ENCODE data around the gene SLC7A5. TPM values are rescaled to one million over a fixed set of nuclear protein-coding genes. Genes with fewer than 3 reads are reported as not detected.
"Not testable (repeated sequence)": the region's sequence is repeated elsewhere in the genome, so short reads cannot be mapped to it uniquely, and the experiment has no call there.

Gene SLC7A5
- polyA plus RNA-seq, 6 donors from 2014 or later, result 0.56 to 2.2 (median 1.7) TPM

DNA sequence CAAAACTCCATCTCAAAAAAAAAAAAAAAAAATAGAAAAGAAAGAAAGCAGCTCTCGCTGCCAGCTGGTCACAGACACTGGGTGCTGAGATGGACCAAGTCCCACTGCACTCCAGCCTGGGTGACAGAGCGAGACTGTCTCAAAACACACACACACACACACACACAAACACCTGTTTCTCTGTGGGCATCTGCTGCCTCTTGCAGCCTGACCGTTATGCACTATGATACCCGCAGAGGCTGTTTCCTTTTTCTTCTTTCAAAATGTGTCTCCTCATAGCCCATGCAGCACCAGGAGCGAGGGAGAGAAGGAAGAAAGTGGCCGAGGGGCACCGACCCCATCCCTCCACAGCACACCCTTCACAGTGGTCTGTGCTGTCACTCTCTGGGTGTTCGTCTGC, 66.6 kb downstream of the SLC7A5 start:
- Mint-ChIP-seq H3K36me3 (no peaks in the 10 kb centered on the region), H3K4me1 (peaks cover 14 to 35% (median 21%) of the 10 kb centered on the region in 3 donors), H3K27ac (peak overlapping the region in 4 of 6 donors; percentile 33 to 76 (median 53)), H3K4me3 (peak overlapping the region in 1 of 8 donors; percentile 57), H3K27me3 (peaks cover 6 to 18% (median 17%) of the 10 kb centered on the region in 3 donors), H3K9me3 (peaks cover 0 to 2% (median 0%) of the 10 kb centered on the region in 7 donors)
- no peak for DNase-seq
- no peak for ATAC-seq (ENCODE audit: low read depth in 2 of 2)

DNA sequence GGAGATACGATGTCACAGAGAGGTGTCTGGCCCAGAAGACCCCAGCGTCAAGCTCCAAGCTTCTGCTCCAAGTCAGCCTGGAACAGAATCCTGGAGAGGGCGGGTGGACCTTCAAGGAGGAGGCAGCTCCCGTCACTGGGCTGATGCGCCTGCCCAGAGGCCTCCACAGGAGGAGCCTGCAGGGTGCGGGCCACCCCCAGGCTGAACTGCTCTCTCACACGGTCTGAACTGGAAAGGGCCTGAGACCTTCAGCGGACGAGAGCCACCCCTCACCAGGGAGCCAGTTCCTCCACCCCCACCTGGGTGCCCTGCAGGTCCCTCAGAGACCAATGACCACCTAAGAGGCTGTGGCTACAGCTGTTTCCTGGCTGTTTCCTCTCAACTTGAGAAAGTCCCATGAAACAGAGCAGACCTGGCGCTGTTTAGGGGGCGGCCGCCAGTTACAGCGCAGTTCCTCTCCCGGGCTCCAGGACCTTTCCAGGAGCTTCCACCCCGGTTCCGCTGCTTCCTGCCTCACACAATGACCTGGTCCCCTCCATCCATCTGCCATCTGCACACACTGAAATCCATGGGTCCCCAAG, 67.5 kb downstream of the SLC7A5 start:
- no peak overlapping the region for H3K27ac Mint-ChIP-seq
- DNase-seq (no peak), ATAC-seq (ENCODE audit: low read depth in 2 of 2) (no peak)
- peaks cover 6 to 17% (median 16%) of the 10 kb centered on the region in 3 donors for H3K27me3 Mint-ChIP-seq
- peaks cover 0 to 2% (median 0%) of the 10 kb centered on the region in 7 donors for H3K9me3 Mint-ChIP-seq
- H3K36me3 Mint-ChIP-seq, result no peaks in the 10 kb centered on the region
- peaks cover 7 to 26% (median 12%) of the 10 kb centered on the region in 3 donors for H3K4me1 Mint-ChIP-seq
- no peak overlapping the region for H3K4me3 Mint-ChIP-seq

DNA sequence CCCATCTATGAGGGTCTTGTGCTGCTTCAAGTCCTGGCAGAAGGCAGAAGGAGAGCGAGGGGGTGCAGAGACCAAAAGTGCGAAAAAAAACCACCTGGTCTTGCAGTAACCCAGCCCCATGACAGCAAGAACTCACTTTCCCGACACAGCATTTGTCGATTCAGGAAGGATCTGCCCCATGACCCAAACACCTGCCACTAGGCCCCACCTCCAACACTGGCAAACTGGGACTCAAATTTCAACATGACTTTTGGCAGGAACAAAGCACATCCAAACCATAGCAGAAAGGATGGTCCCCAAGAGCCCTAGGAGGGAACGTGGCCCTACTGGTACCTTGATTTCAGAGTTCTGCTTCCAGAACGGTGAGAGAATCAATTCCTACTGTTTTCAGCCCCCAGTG, 68.8 kb downstream of the SLC7A5 start:
- Mint-ChIP-seq H3K4me1 (peaks cover 0 to 16% (median 3%) of the 10 kb centered on the region in 3 donors), H3K36me3 (no peaks in the 10 kb centered on the region), H3K9me3 (peaks cover 0 to 2% (median 0%) of the 10 kb centered on the region in 7 donors), H3K27ac (no peak overlapping the region), H3K4me3 (no peak overlapping the region), H3K27me3 (peaks cover 6 to 12% (median 11%) of the 10 kb centered on the region in 3 donors)
- DNase-seq (no peak), ATAC-seq (ENCODE audit: low read depth in 2 of 2) (no peak)

DNA sequence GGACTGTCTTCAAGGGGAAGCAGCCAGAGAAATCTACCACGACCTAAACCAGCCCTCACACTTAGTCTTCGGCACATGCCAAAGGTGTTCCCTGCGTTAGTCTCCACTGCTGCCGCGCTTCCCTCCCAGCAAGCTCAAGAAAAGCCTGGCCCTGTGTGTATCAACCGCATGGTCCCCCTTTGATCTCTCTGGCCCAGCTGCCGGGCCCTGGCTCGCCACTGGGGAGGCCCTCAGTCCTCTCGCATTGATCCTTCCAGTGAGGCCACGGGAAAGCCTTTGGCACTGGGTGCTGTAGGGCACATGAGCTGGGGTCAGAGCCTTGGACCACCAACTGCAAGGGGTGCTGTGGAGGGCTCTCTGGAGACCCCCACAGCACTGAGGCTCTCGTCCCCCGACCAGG, 74.0 kb downstream of the SLC7A5 start:
- Mint-ChIP-seq H3K4me1 (no peaks in the 10 kb centered on the region), H3K36me3 (no peaks in the 10 kb centered on the region), H3K4me3 (no peak overlapping the region), H3K27me3 (peaks cover 0 to 6% (median 0%) of the 10 kb centered on the region in 3 donors), H3K9me3 (peaks cover 0 to 2% (median 0%) of the 10 kb centered on the region in 7 donors), H3K27ac (no peak overlapping the region)
- no peak for DNase-seq
- no peak for ATAC-seq (ENCODE audit: low read depth in 2 of 2)

DNA sequence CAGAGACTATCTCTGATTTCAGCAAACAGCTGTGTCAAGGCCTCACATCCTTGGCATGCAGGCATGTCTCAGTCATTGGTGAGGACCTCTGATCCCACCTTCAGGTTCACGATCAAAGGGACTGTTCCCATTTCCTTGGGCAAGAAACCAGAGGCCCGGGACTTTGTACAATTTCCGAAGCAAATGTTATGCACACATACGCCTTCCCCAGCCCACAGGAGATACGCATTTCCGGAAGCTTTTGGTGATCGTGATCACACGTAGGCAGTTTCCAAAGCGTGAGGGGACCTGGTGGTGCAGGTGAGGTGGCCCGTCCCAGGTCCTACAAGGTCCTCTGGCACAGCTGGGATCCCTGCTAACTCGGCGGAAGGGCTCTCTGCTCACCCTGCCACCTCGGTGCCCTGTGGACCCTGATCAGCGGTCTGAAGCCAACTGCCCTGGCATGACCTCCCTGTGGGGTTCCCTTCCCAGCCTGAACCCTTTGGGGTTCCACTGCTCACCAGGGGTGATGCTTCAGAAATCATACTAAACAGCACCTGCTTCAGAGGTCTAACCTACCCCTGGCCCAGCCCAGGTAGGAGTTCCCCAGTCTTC, 74.7 kb downstream of the SLC7A5 start:
- no peaks in the 10 kb centered on the region for H3K36me3 Mint-ChIP-seq
- H3K4me1 Mint-ChIP-seq, result no peaks in the 10 kb centered on the region
- H3K27me3 Mint-ChIP-seq, result peaks cover 0 to 6% (median 0%) of the 10 kb centered on the region in 3 donors
- H3K27ac Mint-ChIP-seq, result no peak overlapping the region
- DNase-seq, result no peak
- no peak for ATAC-seq (ENCODE audit: low read depth in 2 of 2)
- H3K9me3 Mint-ChIP-seq, result peaks cover 0 to 2% (median 0%) of the 10 kb centered on the region in 7 donors
- peak overlapping the region in 1 of 8 donors; percentile 29 for H3K4me3 Mint-ChIP-seq

DNA sequence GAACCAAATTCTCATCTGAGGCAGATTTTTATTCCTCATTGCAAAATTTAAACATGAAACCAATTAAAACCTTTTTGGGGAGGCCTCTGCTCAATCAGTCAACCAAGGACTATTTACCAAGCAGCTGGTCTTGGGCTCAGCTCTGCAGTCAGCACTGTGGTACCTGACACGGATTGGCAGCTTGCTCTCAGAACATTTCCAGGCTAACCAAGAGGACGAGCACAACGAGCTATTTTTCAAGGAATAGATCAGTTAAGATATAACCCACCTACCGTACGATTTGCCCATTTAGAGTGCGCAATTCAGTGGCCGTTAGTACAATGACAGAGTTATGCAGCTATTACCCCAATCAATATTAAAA, 77.1 kb downstream of the SLC7A5 start:
- no peak overlapping the region for H3K27ac Mint-ChIP-seq
- no peaks in the 10 kb centered on the region for H3K4me1 Mint-ChIP-seq
- H3K4me3 Mint-ChIP-seq, result no peak overlapping the region
- DNase-seq, result no peak
- ATAC-seq (ENCODE audit: low read depth in 2 of 2), result no peak
- no peaks in the 10 kb centered on the region for H3K27me3 Mint-ChIP-seq
- H3K36me3 Mint-ChIP-seq, result no peaks in the 10 kb centered on the region
- no peaks in the 10 kb centered on the region for H3K9me3 Mint-ChIP-seq

DNA sequence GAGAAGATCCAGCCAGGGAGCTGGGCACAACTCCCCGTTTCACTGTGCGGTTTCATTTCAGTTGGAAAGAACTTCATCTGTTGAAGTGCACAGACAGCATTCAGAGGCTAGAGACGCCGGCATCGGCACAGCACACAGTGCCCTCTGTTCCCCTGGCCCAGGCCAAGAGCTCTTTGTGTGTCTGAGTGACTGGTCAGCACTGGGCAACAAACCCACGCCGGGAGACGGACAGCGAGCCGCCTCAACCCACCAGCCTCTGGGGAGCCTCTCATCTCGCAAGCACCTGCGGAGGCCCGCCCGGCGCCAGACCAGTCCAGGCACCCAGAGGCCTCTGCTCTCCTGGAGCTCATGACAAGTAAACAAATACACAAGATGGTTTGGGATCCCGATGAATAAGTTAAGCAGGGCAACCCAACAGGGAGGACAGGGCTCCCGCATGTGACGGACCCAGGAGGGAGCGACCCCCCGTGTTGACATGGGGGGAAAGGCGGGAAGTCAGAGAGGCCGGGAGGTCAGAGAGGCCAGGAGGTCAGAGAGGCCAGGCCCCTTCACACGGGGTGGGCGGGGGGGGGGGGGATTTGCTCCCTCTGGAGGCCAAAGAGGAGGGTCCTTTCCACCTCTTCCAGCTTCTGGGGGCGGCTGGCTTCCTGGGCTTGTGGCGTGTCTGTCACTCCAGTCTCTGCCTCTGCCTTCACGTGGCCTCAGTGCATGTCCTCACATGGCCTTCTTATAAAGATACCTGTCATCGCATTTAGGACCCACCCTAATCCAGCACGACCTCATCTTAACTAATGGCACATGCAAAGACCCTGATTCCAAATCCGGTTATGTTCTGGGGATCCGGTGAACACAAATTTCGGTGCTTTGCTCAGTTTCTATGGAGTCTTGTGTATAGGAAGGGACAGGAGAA, 77.8 kb downstream of the SLC7A5 start:
- DNase-seq (no peak), ATAC-seq (ENCODE audit: low read depth in 2 of 2) (no peak)
- no peaks in the 10 kb centered on the region for H3K9me3 Mint-ChIP-seq
- no peaks in the 10 kb centered on the region for H3K36me3 Mint-ChIP-seq
- no peaks in the 10 kb centered on the region for H3K4me1 Mint-ChIP-seq
- no peaks in the 10 kb centered on the region for H3K27me3 Mint-ChIP-seq
- no peak overlapping the region for H3K4me3 Mint-ChIP-seq
- no peak overlapping the region for H3K27ac Mint-ChIP-seq

DNA sequence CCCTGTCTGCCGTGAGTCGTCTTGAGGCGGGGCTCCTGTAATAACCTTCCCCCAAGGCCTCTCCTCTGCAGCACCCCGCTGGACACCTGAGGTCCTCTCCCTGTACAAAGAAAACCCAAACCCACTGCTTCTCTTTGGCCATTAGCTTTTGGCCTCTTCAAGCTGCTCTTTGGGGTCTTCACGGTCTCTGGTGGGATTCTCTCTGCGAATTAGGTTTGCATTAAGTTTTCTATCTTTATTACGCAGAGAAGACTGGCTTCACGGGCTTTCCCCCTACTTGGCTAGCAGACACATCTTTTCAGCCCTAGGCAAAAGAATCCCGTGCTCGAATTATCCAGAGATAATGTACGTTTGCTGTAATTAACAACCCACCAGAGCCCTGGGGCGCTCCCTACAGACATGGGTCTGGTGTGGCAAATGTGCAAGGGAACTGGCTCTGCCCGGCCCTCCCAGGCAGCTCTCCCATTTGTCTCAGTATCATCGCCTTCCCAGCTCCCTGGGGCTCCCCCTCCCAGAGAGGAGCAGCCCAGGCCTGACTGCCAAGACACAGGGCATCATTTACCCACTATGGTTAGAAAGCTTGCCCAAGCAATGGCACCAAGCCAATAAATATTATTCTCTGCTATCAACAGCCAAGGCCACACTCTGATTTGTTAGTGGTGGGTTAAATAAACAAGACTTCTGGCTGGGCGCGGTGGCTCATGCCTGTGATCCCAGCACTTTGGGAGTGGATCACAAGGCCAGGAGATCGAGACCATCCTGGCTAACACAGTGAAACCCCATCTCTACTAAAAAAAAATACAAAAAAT, 78.8 kb downstream of the SLC7A5 start:
- Mint-ChIP-seq H3K4me1 (no peaks in the 10 kb centered on the region), H3K9me3 (no peaks in the 10 kb centered on the region), H3K4me3 (no peak overlapping the region), H3K27me3 (no peaks in the 10 kb centered on the region), H3K36me3 (no peaks in the 10 kb centered on the region), H3K27ac (no peak overlapping the region)
- ATAC-seq (ENCODE audit: low read depth in 2 of 2), result no peak
- no peak for DNase-seq

DNA sequence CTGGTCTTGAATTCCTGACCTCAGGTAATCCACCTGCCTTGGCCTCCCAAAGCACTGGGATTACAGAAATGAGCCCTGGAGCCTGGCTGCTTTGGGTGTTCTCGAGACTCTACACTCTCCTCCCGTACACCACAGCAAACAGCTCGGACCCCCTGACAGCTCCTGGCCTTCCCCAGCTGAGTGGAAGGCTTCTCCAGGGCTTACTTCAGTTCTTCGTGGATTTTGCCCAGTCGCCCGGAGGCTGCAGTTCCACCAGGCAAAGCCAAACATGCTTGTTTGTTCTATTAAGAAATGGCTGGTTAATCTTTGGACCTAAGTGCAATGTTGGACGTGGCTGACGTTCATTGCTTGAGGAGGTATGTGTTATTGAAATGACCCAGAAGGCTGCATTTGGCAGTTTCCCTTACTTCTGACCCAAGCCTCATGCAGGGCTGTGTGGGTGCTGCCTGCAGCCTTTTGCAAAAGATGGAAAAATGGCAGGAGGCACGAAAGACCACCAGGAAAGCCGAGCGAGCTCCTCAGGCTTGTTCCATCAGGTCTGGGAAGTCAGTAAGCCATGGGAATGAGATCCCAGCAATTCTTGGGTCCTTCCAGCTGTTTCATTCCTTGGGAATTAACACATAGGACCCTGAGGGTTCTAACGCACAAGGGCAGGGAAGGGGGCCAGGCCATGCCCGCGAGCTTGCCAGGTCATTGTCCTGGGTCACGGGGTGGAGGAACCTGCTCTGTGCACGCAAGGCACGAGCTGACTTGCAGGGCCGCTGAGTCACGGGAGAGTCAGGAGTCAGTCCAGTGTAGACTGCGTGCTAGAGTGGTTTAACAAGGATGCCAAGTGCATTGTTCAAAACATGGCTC, 79.6 kb downstream of the SLC7A5 start:
- no peaks in the 10 kb centered on the region for H3K27me3 Mint-ChIP-seq
- H3K4me3 Mint-ChIP-seq, result no peak overlapping the region
- no peaks in the 10 kb centered on the region for H3K4me1 Mint-ChIP-seq
- no peaks in the 10 kb centered on the region for H3K36me3 Mint-ChIP-seq
- no peaks in the 10 kb centered on the region for H3K9me3 Mint-ChIP-seq
- ATAC-seq (ENCODE audit: low read depth in 2 of 2), result no peak
- no peak for DNase-seq
- H3K27ac Mint-ChIP-seq, result peak overlapping the region in 1 of 6 donors; percentile 76

DNA sequence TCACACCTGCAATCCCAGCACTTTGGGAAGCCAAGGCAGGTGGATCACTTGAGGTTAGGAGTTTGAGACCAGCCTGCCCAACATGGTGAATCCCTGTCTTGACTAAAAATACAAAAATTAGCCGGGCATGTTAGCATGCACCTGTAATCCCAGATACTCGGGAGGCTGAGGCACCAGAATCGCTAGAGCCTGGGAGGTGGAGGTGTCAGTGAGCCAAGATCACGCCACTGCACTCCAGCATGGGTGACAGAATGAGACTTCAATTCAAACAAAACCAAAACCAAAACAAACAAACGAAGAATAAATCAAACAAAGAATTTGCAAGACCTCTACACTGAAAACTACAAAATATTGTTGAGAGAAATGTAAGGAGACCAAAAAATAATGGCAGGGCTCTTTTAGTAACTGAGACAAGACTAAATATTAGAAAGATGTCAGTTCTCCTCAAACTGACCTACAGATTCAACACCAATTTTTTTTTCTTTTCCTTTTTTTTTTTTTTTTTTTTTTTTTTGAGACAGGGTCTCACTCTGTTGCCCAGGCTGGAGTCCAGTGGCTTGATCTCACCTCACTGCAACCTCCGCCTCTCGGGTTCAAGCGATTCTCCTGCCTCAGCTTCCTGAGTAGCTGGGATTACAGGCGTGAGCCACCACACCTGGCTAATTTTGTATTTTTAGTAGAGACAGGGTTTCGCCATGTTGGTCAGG, 80.4 kb downstream of the SLC7A5 start:
- not testable (repeated sequence) for H3K27ac Mint-ChIP-seq; H3K4me3 Mint-ChIP-seq; ATAC-seq (ENCODE audit: low read depth in 2 of 2); DNase-seq; H3K4me1 Mint-ChIP-seq; H3K36me3 Mint-ChIP-seq; H3K27me3 Mint-ChIP-seq; H3K9me3 Mint-ChIP-seq

DNA sequence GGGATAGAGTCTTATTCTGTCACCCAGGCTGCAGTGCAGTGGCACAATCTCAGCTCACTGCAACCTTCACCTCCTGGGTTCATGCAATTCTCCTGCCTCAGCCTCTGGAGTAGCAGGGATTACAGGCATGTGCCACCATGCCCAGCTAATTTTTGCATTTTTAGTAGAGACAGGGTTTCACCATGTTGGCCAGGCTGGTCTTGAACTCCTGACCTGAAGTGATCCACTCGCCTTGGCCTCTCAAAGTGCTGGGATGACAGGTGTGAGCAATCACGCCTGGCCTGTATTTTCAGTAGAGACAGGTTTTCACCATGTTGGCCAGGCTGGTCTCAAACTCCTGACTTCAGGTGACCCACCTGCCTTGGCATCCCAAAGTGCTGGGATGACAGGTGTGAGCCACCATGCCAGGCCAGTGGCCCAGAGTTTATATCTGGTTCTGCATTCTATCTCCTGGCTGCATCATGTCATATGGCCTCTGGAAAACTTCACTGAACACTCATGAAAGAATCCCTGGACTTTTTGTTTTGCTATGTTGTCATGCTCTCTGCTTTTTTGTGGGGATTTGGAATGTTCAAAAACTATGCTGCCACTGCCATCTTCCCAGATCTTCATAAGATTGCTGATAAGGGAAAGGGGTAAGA, 81.7 kb downstream of the SLC7A5 start:
- not testable (repeated sequence) for H3K27ac Mint-ChIP-seq; DNase-seq; H3K36me3 Mint-ChIP-seq; H3K9me3 Mint-ChIP-seq; H3K4me3 Mint-ChIP-seq; H3K4me1 Mint-ChIP-seq; H3K27me3 Mint-ChIP-seq; ATAC-seq (ENCODE audit: low read depth in 2 of 2)

DNA sequence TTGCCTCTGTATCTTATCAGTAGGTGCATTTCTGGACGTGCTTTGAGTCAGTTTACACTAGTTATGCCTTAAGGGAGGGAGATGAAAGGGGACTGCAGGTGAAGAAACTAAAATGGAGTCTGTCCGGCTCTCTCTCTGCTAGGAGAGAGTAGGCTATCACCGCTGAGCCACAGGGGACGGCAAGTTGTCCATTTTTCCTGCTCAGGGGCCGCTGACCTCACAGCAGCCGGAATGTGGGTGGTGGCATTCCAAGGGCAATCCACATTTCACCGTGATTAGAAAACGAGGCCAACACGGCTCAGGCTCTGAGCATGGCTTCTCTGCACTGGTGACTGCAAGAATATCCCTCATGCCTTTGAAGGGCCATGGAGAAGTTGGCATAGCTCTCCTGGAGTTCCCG, 84.5 kb downstream of the SLC7A5 start:
- peaks cover 0 to 14% (median 7%) of the 10 kb centered on the region in 7 donors for H3K9me3 Mint-ChIP-seq
- H3K4me3 Mint-ChIP-seq, result no peak overlapping the region
- H3K27me3 Mint-ChIP-seq, result no peaks in the 10 kb centered on the region
- no peak overlapping the region for H3K27ac Mint-ChIP-seq
- DNase-seq (no peak), ATAC-seq (ENCODE audit: low read depth in 2 of 2) (no peak)
- H3K36me3 Mint-ChIP-seq, result no peaks in the 10 kb centered on the region
- H3K4me1 Mint-ChIP-seq, result peaks cover 7 to 21% (median 17%) of the 10 kb centered on the region in 3 donors
